ENCODE results near the gene IMPA2.

IMPA2 gene

GRCh38 chr18:11980494-11981191 is 664 bp upstream of the IMPA2 start:
- Mint-ChIP-seq H3K27ac (peak overlapping the region; percentile 90 to 98 (median 95)), H3K36me3 (ENCODE audit: low read depth) (no peaks in the 10 kb centered on the region), H3K9me3 (no peaks in the 10 kb centered on the region), H3K27me3 (ENCODE audit: low read depth) (peaks cover 17% of the 10 kb centered on the region), H3K4me1 (peaks cover 27% of the 10 kb centered on the region), H3K4me3 (peak overlapping the region; percentile 85 to 92 (median 88))
- TF ChIP-seq CTCF (IDR thresholded peaks at IDR 0.05; ENCODE audit: unreplicated experiment in 3 of 3): no peak

- H3K9me3 Mint-ChIP-seq: no peaks in the 10 kb centered on the region
- H3K4me3 Mint-ChIP-seq: peak overlapping the region; percentile 91 to 95 (median 95)
- H3K27me3 Mint-ChIP-seq (ENCODE audit: low read depth): peaks cover 17% of the 10 kb centered on the region
- H3K36me3 Mint-ChIP-seq (ENCODE audit: low read depth): no peaks in the 10 kb centered on the region
- H3K4me1 Mint-ChIP-seq: peaks cover 33% of the 10 kb centered on the region
- H3K27ac Mint-ChIP-seq: peak overlapping the region; percentile 81 to 92 (median 88)
- TF ChIP-seq CTCF (IDR thresholded peaks at IDR 0.05; ENCODE audit: unreplicated experiment in 3 of 3): no peak
Observed at GRCh38 chr18:11981543-11982366, 448 bp downstream of the IMPA2 start.

DNA sequence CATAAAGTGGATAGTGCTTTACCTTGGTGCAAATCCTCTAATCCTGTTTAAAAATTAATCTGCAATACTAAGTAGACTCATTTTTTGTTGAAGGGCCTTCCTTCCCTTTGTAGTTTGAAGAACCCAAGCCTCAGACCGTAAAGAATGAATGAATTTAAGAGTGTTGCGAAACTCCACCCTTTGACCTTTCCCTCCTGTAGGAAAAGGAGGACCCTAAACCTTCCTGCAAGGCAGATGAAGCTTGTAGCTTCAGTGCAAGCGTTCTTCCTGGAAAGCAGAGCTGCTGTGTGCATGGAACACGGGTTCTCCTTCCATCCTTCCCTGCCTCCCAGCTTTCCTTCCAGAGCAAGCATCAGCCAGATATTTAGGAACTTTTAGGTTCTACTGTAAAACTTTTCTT is 1.7 kb downstream of the IMPA2 start:
- no peak for TF ChIP-seq CTCF (IDR thresholded peaks at IDR 0.05; ENCODE audit: unreplicated experiment in 3 of 3)
- Mint-ChIP-seq H3K4me3 (peak overlapping the region; percentile 91 to 95 (median 95)), H3K9me3 (no peaks in the 10 kb centered on the region), H3K36me3 (ENCODE audit: low read depth) (no peaks in the 10 kb centered on the region), H3K27ac (peak overlapping the region; percentile 53 to 88 (median 81)), H3K27me3 (ENCODE audit: low read depth) (peaks cover 23% of the 10 kb centered on the region), H3K4me1 (peaks cover 41% of the 10 kb centered on the region)

GRCh38 chr18:11983592-11983991 is 2.3 kb downstream of the IMPA2 start:
- Mint-ChIP-seq H3K4me1 (peaks cover 46% of the 10 kb centered on the region), H3K27ac (peak overlapping the region in 2 of 3 experiments; percentile 25 to 57), H3K9me3 (no peaks in the 10 kb centered on the region), H3K36me3 (ENCODE audit: low read depth) (no peaks in the 10 kb centered on the region), H3K4me3 (peak overlapping the region; percentile 54 to 68 (median 63)), H3K27me3 (ENCODE audit: low read depth) (peaks cover 27% of the 10 kb centered on the region)
- TF ChIP-seq CTCF (IDR thresholded peaks at IDR 0.05; ENCODE audit: unreplicated experiment in 3 of 3): no peak

GRCh38 chr18:11984091-11984490 is 2.8 kb downstream of the IMPA2 start:
- Mint-ChIP-seq H3K27me3 (ENCODE audit: low read depth) (peaks cover 27% of the 10 kb centered on the region), H3K4me3 (peak overlapping the region; percentile 54 to 63 (median 63)), H3K36me3 (ENCODE audit: low read depth) (no peaks in the 10 kb centered on the region), H3K9me3 (no peaks in the 10 kb centered on the region), H3K4me1 (peaks cover 49% of the 10 kb centered on the region), H3K27ac (no peak overlapping the region)
- TF ChIP-seq CTCF (IDR thresholded peaks at IDR 0.05; ENCODE audit: unreplicated experiment in 3 of 3): no peak
